ENCODE data around the gene MEI1. TPM values are rescaled to one million over a fixed set of nuclear protein-coding genes. Genes with fewer than 3 reads are reported as not detected.
"Not testable (repeated sequence)": the region's sequence is repeated elsewhere in the genome, so short reads cannot be mapped to it uniquely, and the experiment has no call there.

The MEI1 gene
- total and polyA plus RNA-seq, 8 donors: 1.5 to 7.9 (median 3.3) TPM

- no peak overlapping the region for H3K27ac ChIP-seq
Measured at GRCh38 chr22:41725510-41726110, 26.3 kb downstream of the MEI1 start.

GRCh38 chr22:41731609-41732008 is 32.3 kb downstream of the MEI1 start:
- ATAC-seq: no peak

More at GRCh38 chr22:41725510-41726110, 26.3 kb downstream of the MEI1 start:
- no peak for DNase-seq
- ATAC-seq: no peak
- Histone ChIP-seq H3K4me3 (no peak overlapping the region), H3K36me3 (no peaks in the 10 kb centered on the region), H3K27me3 (no peaks in the 10 kb centered on the region), H3K9me3 (no peaks in the 10 kb centered on the region), H3K4me1 (no peaks in the 10 kb centered on the region)
- TF ChIP-seq CTCF (IDR thresholded peaks at IDR 0.05): no peak
- intact Hi-C loops (cut with DNase I): no loop called here

GRCh38 chr22:41732096-41732772 is 32.9 kb downstream of the MEI1 start:
- intact Hi-C loops (cut with DNase I): no loop called here
- Histone ChIP-seq H3K27me3 (no peaks in the 10 kb centered on the region), H3K4me1 (no peaks in the 10 kb centered on the region), H3K36me3 (no peaks in the 10 kb centered on the region), H3K4me3 (no peak overlapping the region), H3K9me3 (no peaks in the 10 kb centered on the region), H3K27ac (no peak overlapping the region)
- ATAC-seq (no peak), DNase-seq (no peak)
- TF ChIP-seq CTCF (IDR thresholded peaks at IDR 0.05): no peak

More at GRCh38 chr22:41731609-41732008, 32.3 kb downstream of the MEI1 start:
- DNase-seq: no peak
- no peaks in the 10 kb centered on the region for H3K27me3 ChIP-seq
- no peaks in the 10 kb centered on the region for H3K9me3 ChIP-seq
- H3K27ac ChIP-seq: no peak overlapping the region
- intact Hi-C loops (cut with DNase I): no loop called here
- H3K36me3 ChIP-seq: no peaks in the 10 kb centered on the region
- no peak overlapping the region for H3K4me3 ChIP-seq
- no peak for TF ChIP-seq CTCF (IDR thresholded peaks at IDR 0.05)
- H3K4me1 ChIP-seq: no peaks in the 10 kb centered on the region

- intact Hi-C loops (cut with DNase I); H3K4me1 ChIP-seq; DNase-seq; H3K27me3 ChIP-seq; H3K4me3 ChIP-seq; H3K27ac ChIP-seq; H3K36me3 ChIP-seq; H3K9me3 ChIP-seq; ATAC-seq: not testable (repeated sequence)
Measured at GRCh38 chr22:41733241-41733640, 33.9 kb downstream of the MEI1 start.

GRCh38 chr22:41739576-41739975 is 40.3 kb downstream of the MEI1 start:
- Histone ChIP-seq H3K4me1 (no peaks in the 10 kb centered on the region), H3K4me3 (no peak overlapping the region), H3K9me3 (no peaks in the 10 kb centered on the region), H3K36me3 (no peaks in the 10 kb centered on the region), H3K27me3 (no peaks in the 10 kb centered on the region), H3K27ac (no peak overlapping the region)
- ATAC-seq: no peak
- intact Hi-C loops (cut with DNase I): no loop called here
- TF ChIP-seq CTCF (IDR thresholded peaks at IDR 0.05): no peak
- DNase-seq: no peak

All from left lung (tissue), 10 donors.